Hematopoietic multipotent progenitor cell (in vitro differentiated cells): ENCODE measurements around the gene FAM204A. TPM values are rescaled to one million over a fixed set of nuclear protein-coding genes. Genes with fewer than 3 reads are reported as not detected.

Experiments used
- DNase-seq, 3 donors: peaks; one replicate each; pipeline ENCODE4 v3.0.0-alpha.2; 2011 to 2015; ENCODE audit warnings: low read depth in 2 of 3, low spot score in 2 of 3
- total RNA-seq: library from RNA; depleted of rRNA; stranded (reverse); fragments of >200 nt; gene quantifications from one replicate; pipeline ENCODE4 v1.2.3, GENCODE V29; 2012

Gene FAM204A
- total RNA-seq, 1 donor: 14.5 TPM

DNA sequence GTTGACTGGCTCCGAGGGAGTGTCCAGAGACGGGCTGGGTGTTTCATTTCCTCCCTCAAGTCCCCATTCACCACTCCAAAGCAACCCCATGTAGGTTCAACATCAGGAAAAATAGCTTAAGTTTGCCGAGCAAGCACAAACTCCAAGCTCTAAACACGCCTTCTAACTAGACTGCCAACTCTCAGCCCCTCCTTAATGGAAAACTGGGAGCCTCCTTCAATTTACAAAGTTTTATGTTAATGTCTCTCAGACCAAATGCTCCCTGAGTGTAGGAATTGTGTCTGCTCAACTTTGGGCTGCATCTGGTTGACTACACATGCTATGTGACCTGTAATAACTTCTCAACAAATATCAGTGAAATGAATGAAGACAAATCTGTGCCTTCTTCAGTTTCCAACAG, 87.5 kb downstream of the FAM204A start:
- no peak for DNase-seq

GRCh38 chr10:118253397-118253796, 88.7 kb downstream of the FAM204A start:
- DNase-seq: no peak

DNA sequence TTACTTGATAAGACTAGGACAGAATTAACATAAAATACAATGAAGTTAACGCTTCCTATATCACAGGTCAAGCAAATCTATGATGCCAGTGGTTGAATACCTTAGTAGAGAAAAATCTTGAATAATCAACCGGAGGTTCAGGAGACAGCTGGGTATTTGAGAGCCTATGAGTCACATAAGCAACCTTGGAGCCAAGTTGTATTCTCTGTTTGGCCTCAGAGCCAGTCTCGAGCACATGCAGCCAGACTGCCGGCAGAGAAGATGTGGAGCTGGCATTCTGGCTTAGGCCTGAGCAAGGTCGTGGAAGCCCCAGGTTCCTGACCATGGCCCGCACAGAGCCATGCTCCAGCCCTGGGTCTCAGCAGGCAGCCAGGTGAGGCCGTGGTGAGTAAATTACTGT, 90.3 kb downstream of the FAM204A start:
- no peak for DNase-seq

DNA sequence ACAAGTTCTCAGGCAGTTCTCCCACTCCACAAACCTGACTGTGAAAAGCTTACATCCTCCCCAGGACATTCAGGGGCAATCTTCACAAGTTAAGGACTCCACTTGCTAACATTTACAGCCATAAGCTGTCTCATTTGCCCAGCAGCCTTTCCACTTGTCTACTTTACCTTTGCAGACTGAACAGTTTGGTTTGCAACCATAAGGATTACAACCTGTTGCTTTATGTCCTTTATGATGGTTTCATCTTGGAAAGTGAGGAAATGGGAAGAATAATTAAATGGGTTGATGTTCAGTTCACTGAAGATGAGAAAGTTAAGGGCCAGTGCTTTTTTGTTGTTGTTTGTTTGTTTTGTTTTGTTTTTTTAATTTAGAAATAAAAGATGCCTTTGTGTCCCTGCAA, 92.4 kb downstream of the FAM204A start:
- no peak for DNase-seq
